ENCODE data around the gene GLDC.

GRCh38 chr9:6506571-6506970 lies 139.0 kb downstream of the GLDC start:
- TF ChIP-seq, protein P1, sequence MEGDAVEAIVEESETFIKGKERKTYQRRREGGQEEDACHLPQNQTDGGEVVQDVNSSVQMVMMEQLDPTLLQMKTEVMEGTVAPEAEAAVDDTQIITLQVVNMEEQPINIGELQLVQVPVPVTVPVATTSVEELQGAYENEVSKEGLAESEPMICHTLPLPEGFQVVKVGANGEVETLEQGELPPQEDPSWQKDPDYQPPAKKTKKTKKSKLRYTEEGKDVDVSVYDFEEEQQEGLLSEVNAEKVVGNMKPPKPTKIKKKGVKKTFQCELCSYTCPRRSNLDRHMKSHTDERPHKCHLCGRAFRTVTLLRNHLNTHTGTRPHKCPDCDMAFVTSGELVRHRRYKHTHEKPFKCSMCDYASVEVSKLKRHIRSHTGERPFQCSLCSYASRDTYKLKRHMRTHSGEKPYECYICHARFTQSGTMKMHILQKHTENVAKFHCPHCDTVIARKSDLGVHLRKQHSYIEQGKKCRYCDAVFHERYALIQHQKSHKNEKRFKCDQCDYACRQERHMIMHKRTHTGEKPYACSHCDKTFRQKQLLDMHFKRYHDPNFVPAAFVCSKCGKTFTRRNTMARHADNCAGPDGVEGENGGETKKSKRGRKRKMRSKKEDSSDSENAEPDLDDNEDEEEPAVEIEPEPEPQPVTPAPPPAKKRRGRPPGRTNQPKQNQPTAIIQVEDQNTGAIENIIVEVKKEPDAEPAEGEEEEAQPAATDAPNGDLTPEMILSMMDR (IDR thresholded peaks at IDR 0.05; ENCODE audit: insufficient read depth, low read length) = no peak
- TF ChIP-seq GABPA (IDR thresholded peaks at IDR 0.05; ENCODE audit: low read depth) (no peak), POLR2AphosphoS5 (IDR thresholded peaks at IDR 0.05; ENCODE audit: low read depth) (no peak)
- TF ChIP-seq, protein P2, sequence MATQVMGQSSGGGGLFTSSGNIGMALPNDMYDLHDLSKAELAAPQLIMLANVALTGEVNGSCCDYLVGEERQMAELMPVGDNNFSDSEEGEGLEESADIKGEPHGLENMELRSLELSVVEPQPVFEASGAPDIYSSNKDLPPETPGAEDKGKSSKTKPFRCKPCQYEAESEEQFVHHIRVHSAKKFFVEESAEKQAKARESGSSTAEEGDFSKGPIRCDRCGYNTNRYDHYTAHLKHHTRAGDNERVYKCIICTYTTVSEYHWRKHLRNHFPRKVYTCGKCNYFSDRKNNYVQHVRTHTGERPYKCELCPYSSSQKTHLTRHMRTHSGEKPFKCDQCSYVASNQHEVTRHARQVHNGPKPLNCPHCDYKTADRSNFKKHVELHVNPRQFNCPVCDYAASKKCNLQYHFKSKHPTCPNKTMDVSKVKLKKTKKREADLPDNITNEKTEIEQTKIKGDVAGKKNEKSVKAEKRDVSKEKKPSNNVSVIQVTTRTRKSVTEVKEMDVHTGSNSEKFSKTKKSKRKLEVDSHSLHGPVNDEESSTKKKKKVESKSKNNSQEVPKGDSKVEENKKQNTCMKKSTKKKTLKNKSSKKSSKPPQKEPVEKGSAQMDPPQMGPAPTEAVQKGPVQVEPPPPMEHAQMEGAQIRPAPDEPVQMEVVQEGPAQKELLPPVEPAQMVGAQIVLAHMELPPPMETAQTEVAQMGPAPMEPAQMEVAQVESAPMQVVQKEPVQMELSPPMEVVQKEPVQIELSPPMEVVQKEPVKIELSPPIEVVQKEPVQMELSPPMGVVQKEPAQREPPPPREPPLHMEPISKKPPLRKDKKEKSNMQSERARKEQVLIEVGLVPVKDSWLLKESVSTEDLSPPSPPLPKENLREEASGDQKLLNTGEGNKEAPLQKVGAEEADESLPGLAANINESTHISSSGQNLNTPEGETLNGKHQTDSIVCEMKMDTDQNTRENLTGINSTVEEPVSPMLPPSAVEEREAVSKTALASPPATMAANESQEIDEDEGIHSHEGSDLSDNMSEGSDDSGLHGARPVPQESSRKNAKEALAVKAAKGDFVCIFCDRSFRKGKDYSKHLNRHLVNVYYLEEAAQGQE (IDR thresholded peaks at IDR 0.05; ENCODE audit: insufficient replicate concordance, low read depth) = no peak
